ENCODE results near the gene TLX2. TPM values are rescaled to one million over a fixed set of nuclear protein-coding genes. Genes with fewer than 3 reads are reported as not detected.

Gene TLX2
- total and polyA plus RNA-seq, 4 donors = not detected

DNA sequence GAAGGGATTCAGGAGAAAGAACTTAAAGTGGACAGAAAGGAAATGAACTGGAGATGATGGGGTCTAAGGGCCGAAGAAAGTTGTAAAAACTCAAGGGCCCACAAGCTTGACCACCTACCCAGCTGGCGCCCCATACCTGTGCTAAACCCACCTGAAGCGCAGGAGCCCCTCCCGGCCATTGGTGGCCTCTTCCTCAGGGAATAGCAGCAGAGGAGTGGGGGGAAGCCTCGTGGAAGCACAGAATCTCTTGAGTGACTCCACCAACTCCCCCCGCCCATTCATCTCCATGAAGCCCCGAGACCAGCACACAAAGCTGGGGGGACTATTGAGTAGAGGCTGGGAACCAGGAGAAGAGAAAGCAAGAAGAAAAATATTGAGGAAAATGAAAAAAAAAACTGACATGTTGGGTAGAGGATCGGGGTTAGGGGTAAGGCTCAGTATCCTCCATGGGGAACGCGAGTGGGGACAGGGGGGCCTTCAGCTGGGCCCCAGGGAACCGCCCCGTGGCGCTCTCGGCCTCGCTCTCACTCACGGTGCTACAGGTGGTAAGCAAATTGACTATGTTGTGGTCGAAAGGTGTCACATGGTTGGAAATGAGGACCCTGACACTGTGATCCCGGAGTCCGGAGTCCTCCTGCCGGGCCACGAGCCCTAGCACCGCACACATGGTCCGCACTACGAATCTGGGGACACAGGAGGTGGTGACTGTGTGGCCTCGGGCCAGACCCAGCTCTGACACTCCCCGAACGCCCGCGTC lies 14.5 kb downstream of the TLX2 start:
- DNase-seq (ENCODE audit: low spot score) = no peak
- Histone ChIP-seq H3K27me3 (ENCODE audit: control insufficient read depth in 4 of 4, insufficient read depth in 4 of 4, low read length in 3 of 4) (no peaks in the 10 kb centered on the region), H3K9me3 (ENCODE audit: control insufficient read depth in 4 of 4, low read length in 3 of 4) (no peaks in the 10 kb centered on the region), H3K4me1 (ENCODE audit: control insufficient read depth in 4 of 4, insufficient read depth in 4 of 4, low read length in 3 of 4) (peaks cover 8 to 26% (median 19%) of the 10 kb centered on the region in 4 donors), H3K27ac (ENCODE audit: low read depth in 1 of 2, low read length in 2 of 2) (peak overlapping the region; percentile 80 to 85), H3K4me3 (ENCODE audit: low read depth in 1 of 3, low read length in 3 of 3) (peak overlapping the region; percentile 67 to 100 (median 97)), H3K36me3 (ENCODE audit: control insufficient read depth in 4 of 4, insufficient read depth in 3 of 4, low read depth in 1 of 4, low read length in 3 of 4) (peaks cover 9 to 26% (median 17%) of the 10 kb centered on the region in 4 donors), H3K9ac (ENCODE audit: low read depth in 1 of 2, low read length in 2 of 2) (peak overlapping the region; percentile 74 to 86)
- TF ChIP-seq HNF4A (conservative IDR thresholded peaks at IDR 0.05) (peak; percentile 38 to 61), HNF4G (IDR thresholded peaks at IDR 0.05) (no peak)
- WGBS = 16% methylated on average over 29 of the region's 29 CpGs

DNA sequence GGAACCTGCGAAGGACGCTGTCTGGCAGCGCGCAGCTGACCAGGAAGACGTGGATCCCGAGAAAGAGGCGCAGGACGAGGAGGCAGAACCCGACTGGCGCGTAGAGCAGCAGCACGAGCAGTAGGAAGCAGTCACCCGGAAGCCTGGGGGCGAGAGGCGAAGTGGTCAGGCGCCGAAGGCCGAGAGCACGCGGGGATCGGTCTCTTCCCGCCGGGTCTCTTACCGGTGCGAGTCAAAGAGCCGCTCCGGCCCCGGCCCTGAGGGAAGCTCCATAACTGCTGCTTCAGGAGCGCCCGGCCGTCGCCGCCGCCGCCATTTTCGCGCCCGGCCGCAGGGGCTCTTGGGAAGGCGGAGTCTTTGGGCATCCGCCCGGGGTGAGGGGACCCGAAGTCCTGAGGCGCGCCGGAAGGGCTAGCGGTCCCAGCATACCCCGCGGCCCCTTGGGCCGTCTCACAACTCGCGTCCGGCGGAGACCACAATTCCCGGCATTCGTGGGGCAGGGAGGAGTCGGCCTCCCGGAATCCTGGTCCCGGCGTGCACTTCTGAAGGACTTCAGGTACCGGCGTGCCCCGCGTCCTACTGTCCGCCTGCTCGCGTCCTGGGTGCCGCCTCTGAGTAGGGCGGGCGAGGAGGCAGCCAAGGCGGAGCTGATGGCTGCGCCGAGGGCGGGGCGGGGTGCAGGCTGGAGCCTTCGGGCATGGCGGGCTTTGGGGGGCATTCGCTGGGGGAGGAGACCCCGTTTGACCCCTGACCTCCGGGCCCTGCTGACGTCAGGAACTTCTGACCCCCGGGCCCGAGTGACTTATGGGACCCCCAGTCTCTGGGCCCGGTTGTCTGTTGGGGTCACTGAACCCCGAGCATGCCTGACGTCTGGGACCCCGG lies 15.3 kb downstream of the TLX2 start, which contains the start of the genes AUP1 and HTRA2:
Gene AUP1 (minus strand): TSS at position 350 of the 882 bp plus-strand sequence. CDS start 77 bp downstream, at position 273.
Gene HTRA2 (plus strand): TSS at position 577 of the 882 bp plus-strand sequence. CDS start 74 bp downstream, at position 651.
- peak; percentile 95 for DNase-seq (ENCODE audit: low spot score)
- under 1% methylated on average over 87 of the region's 87 CpGs for WGBS
- Histone ChIP-seq H3K9ac (ENCODE audit: low read depth in 1 of 2, low read length in 2 of 2) (peak within 1 kb of the TSS; percentile 74 to 86), H3K4me1 (ENCODE audit: control insufficient read depth in 4 of 4, insufficient read depth in 4 of 4, low read length in 3 of 4) (peaks cover 8 to 26% (median 19%) of the 10 kb centered on the region in 4 donors), H3K36me3 (ENCODE audit: control insufficient read depth in 4 of 4, insufficient read depth in 3 of 4, low read depth in 1 of 4, low read length in 3 of 4) (peaks cover 9 to 26% (median 17%) of the 10 kb centered on the region in 4 donors), H3K27me3 (ENCODE audit: control insufficient read depth in 4 of 4, insufficient read depth in 4 of 4, low read length in 3 of 4) (no peaks in the 10 kb centered on the region), H3K9me3 (ENCODE audit: control insufficient read depth in 4 of 4, low read length in 3 of 4) (no peaks in the 10 kb centered on the region), H3K27ac (ENCODE audit: low read depth in 1 of 2, low read length in 2 of 2) (peak within 1 kb of the TSS; percentile 80 to 85), H3K4me3 (ENCODE audit: low read depth in 1 of 3, low read length in 3 of 3) (peak within 1 kb of the TSS; percentile 67 to 100 (median 97))
- TF ChIP-seq SP1 (IDR thresholded peaks at IDR 0.05) = peak; percentile 94
- peak; percentile 62 to 72 for TF ChIP-seq JUND (IDR thresholded peaks at IDR 0.05)
- TF ChIP-seq, protein P1, sequence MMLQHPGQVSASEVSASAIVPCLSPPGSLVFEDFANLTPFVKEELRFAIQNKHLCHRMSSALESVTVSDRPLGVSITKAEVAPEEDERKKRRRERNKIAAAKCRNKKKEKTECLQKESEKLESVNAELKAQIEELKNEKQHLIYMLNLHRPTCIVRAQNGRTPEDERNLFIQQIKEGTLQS (IDR thresholded peaks at IDR 0.05) = no peak
- peak; percentile 46 for TF ChIP-seq TAF1 (conservative IDR thresholded peaks at IDR 0.05)
- TF ChIP-seq, protein P2, sequence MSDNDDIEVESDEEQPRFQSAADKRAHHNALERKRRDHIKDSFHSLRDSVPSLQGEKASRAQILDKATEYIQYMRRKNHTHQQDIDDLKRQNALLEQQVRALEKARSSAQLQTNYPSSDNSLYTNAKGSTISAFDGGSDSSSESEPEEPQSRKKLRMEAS (IDR thresholded peaks at IDR 0.05) = peak; percentile 93
- TF ChIP-seq NR2F2 (IDR thresholded peaks at IDR 0.05) = peak; percentile 73
- TF ChIP-seq, protein P3, sequence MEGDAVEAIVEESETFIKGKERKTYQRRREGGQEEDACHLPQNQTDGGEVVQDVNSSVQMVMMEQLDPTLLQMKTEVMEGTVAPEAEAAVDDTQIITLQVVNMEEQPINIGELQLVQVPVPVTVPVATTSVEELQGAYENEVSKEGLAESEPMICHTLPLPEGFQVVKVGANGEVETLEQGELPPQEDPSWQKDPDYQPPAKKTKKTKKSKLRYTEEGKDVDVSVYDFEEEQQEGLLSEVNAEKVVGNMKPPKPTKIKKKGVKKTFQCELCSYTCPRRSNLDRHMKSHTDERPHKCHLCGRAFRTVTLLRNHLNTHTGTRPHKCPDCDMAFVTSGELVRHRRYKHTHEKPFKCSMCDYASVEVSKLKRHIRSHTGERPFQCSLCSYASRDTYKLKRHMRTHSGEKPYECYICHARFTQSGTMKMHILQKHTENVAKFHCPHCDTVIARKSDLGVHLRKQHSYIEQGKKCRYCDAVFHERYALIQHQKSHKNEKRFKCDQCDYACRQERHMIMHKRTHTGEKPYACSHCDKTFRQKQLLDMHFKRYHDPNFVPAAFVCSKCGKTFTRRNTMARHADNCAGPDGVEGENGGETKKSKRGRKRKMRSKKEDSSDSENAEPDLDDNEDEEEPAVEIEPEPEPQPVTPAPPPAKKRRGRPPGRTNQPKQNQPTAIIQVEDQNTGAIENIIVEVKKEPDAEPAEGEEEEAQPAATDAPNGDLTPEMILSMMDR (IDR thresholded peaks at IDR 0.05; ENCODE audit: low read depth, low read length, missing input control) = no peak
- TF ChIP-seq, protein P4, sequence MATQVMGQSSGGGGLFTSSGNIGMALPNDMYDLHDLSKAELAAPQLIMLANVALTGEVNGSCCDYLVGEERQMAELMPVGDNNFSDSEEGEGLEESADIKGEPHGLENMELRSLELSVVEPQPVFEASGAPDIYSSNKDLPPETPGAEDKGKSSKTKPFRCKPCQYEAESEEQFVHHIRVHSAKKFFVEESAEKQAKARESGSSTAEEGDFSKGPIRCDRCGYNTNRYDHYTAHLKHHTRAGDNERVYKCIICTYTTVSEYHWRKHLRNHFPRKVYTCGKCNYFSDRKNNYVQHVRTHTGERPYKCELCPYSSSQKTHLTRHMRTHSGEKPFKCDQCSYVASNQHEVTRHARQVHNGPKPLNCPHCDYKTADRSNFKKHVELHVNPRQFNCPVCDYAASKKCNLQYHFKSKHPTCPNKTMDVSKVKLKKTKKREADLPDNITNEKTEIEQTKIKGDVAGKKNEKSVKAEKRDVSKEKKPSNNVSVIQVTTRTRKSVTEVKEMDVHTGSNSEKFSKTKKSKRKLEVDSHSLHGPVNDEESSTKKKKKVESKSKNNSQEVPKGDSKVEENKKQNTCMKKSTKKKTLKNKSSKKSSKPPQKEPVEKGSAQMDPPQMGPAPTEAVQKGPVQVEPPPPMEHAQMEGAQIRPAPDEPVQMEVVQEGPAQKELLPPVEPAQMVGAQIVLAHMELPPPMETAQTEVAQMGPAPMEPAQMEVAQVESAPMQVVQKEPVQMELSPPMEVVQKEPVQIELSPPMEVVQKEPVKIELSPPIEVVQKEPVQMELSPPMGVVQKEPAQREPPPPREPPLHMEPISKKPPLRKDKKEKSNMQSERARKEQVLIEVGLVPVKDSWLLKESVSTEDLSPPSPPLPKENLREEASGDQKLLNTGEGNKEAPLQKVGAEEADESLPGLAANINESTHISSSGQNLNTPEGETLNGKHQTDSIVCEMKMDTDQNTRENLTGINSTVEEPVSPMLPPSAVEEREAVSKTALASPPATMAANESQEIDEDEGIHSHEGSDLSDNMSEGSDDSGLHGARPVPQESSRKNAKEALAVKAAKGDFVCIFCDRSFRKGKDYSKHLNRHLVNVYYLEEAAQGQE (IDR thresholded peaks at IDR 0.05) = peak; percentile 87
- peak; percentile 67 to 68 for TF ChIP-seq RAD21 (IDR thresholded peaks at IDR 0.05)
- peak; percentile 76 for TF ChIP-seq FOXA1 (IDR thresholded peaks at IDR 0.05)
- peak; percentile 99 for TF ChIP-seq YY1 (IDR thresholded peaks at IDR 0.05)
- TF ChIP-seq FOXA2 (IDR thresholded peaks at IDR 0.05) = no peak
- TF ChIP-seq, protein P5, sequence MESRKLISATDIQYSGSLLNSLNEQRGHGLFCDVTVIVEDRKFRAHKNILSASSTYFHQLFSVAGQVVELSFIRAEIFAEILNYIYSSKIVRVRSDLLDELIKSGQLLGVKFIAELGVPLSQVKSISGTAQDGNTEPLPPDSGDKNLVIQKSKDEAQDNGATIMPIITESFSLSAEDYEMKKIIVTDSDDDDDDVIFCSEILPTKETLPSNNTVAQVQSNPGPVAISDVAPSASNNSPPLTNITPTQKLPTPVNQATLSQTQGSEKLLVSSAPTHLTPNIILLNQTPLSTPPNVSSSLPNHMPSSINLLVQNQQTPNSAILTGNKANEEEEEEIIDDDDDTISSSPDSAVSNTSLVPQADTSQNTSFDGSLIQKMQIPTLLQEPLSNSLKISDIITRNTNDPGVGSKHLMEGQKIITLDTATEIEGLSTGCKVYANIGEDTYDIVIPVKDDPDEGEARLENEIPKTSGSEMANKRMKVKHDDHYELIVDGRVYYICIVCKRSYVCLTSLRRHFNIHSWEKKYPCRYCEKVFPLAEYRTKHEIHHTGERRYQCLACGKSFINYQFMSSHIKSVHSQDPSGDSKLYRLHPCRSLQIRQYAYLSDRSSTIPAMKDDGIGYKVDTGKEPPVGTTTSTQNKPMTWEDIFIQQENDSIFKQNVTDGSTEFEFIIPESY (IDR thresholded peaks at IDR 0.05) = peak; percentile 97
- peak; percentile 69 to 82 for TF ChIP-seq HNF4A (conservative IDR thresholded peaks at IDR 0.05)
- peak; percentile 72 to 87 for TF ChIP-seq RXRA (IDR thresholded peaks at IDR 0.05)
- TF ChIP-seq HNF4G (IDR thresholded peaks at IDR 0.05) = no peak
- TF ChIP-seq GABPA (IDR thresholded peaks at IDR 0.05 in 1 of 2, conservative IDR thresholded peaks at IDR 0.05 in 1 of 2) = peak; percentile 67 to 96
- peak; percentile 49 to 65 for TF ChIP-seq EGR1 (IDR thresholded peaks at IDR 0.05; ENCODE audit: low read depth in 2 of 2)

Data from liver (tissue), 9 donors.